Mammary epithelial cell (primary cell): Measurements from ENCODE around the gene CYP4B1.

ENCODE experiments used
- CTCF ChIP-seq, 2 donors: IDR thresholded peaks in 1 of 2; conservative IDR thresholded peaks in 1 of 2; 2 replicates each; pipeline ENCODE4 v1.5.1; 2011 to 2012; ENCODE audit warnings: inconsistent platforms in 2 of 2, low read length in 2 of 2, mild to moderate bottlenecking in 2 of 2, control low read depth in 1 of 2, low read depth in 1 of 2; ENCODE audit not compliant: insufficient read depth in 1 of 2; ENCODE audit errors: extremely low read depth in 1 of 2
- EZH2 ChIP-seq: IDR thresholded peaks from 2 replicates; pipeline ENCODE4 v1.6.1; 2012; ENCODE audit warnings: low read length, inconsistent platforms, borderline replicate concordance

GRCh38 chr1:46818591-46818990, 19.7 kb downstream of the CYP4B1 start:
- no peak for TF ChIP-seq CTCF (conservative IDR thresholded peaks at IDR 0.05 in 1 of 2, IDR thresholded peaks at IDR 0.05 in 1 of 2; ENCODE audit: extremely low read depth in 1 of 2, insufficient read depth in 1 of 2, low read depth in 1 of 2, low read length in 2 of 2)
- no peak for TF ChIP-seq EZH2
